ENCODE results near the gene SPI1.

The SPI1 gene

GRCh38 chr11:47314992-47315391 lies 63.4 kb downstream of the SPI1 start:
- Mint-ChIP-seq H3K27ac (no peak overlapping the region), H3K4me3 (no peak overlapping the region), H3K27me3 (ENCODE audit: low read depth) (no peaks in the 10 kb centered on the region), H3K4me1 (no peaks in the 10 kb centered on the region), H3K9me3 (no peaks in the 10 kb centered on the region), H3K36me3 (ENCODE audit: low read depth) (peaks cover 42% of the 10 kb centered on the region)
- no peak for TF ChIP-seq CTCF (IDR thresholded peaks at IDR 0.05; ENCODE audit: unreplicated experiment in 3 of 3)

GRCh38 chr11:47308050-47308823 lies 70.1 kb downstream of the SPI1 start:
- peaks cover 9% of the 10 kb centered on the region for H3K9me3 Mint-ChIP-seq

GRCh38 chr11:47306484-47306844 lies 71.9 kb downstream of the SPI1 start:
- Mint-ChIP-seq H3K36me3 (ENCODE audit: low read depth) (peaks cover 76% of the 10 kb centered on the region), H3K27me3 (ENCODE audit: low read depth) (no peaks in the 10 kb centered on the region), H3K9me3 (peaks cover 21% of the 10 kb centered on the region), H3K4me3 (no peak overlapping the region), H3K4me1 (no peaks in the 10 kb centered on the region), H3K27ac (peak overlapping the region in 1 of 3 experiments; percentile 82)
- TF ChIP-seq CTCF (IDR thresholded peaks at IDR 0.05; ENCODE audit: unreplicated experiment in 3 of 3), result no peak

More at GRCh38 chr11:47308050-47308823, 70.1 kb downstream of the SPI1 start:
- TF ChIP-seq CTCF (IDR thresholded peaks at IDR 0.05; ENCODE audit: unreplicated experiment in 3 of 3), result no peak
- Mint-ChIP-seq H3K36me3 (ENCODE audit: low read depth) (peaks cover 62% of the 10 kb centered on the region), H3K27me3 (ENCODE audit: low read depth) (no peaks in the 10 kb centered on the region), H3K27ac (no peak overlapping the region), H3K4me3 (no peak overlapping the region), H3K4me1 (no peaks in the 10 kb centered on the region)

GRCh38 chr11:47305734-47306483 lies 72.4 kb downstream of the SPI1 start:
- H3K27me3 Mint-ChIP-seq (ENCODE audit: low read depth), result no peaks in the 10 kb centered on the region
- no peaks in the 10 kb centered on the region for H3K4me1 Mint-ChIP-seq

More at GRCh38 chr11:47305734-47306483, 72.4 kb downstream of the SPI1 start:
- Mint-ChIP-seq H3K36me3 (ENCODE audit: low read depth) (peaks cover 76% of the 10 kb centered on the region), H3K27ac (peak overlapping the region in 1 of 3 experiments; percentile 82), H3K4me3 (no peak overlapping the region), H3K9me3 (peaks cover 24% of the 10 kb centered on the region)
- no peak for TF ChIP-seq CTCF (IDR thresholded peaks at IDR 0.05; ENCODE audit: unreplicated experiment in 3 of 3)

Data from nephron (organoid).